LoVo (cell line): ENCODE data around the gene NRL.

ENCODE experiments used
- DNase-seq: peaks from one replicate; pipeline ENCODE4 v3.0.0-alpha.2; 2016; ENCODE audit warnings: low spot score

NRL gene

GRCh38 chr14:24144451-24144850, 29.7 kb upstream of the NRL start:
- no peak for DNase-seq

DNA sequence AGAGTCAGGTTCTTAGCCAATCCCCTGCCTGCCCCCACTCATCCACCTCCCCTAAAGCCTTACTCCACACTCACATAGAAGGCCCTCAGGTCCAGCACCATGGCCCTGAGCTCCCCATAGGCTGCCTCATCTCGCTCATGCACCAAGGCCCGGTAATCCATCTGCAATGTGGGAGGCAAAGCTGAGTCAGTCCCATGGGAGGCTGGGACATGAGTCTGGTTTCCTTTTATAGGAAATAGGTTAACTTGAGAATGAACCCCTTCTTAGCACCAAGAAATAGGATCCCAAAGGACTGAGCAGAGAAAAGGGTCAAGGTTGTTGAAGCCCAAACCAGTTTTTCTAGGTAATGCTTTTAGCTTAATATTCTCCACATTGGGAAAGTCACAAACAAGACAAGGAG, 28.8 kb upstream of the NRL start:
- DNase-seq: no peak

DNA sequence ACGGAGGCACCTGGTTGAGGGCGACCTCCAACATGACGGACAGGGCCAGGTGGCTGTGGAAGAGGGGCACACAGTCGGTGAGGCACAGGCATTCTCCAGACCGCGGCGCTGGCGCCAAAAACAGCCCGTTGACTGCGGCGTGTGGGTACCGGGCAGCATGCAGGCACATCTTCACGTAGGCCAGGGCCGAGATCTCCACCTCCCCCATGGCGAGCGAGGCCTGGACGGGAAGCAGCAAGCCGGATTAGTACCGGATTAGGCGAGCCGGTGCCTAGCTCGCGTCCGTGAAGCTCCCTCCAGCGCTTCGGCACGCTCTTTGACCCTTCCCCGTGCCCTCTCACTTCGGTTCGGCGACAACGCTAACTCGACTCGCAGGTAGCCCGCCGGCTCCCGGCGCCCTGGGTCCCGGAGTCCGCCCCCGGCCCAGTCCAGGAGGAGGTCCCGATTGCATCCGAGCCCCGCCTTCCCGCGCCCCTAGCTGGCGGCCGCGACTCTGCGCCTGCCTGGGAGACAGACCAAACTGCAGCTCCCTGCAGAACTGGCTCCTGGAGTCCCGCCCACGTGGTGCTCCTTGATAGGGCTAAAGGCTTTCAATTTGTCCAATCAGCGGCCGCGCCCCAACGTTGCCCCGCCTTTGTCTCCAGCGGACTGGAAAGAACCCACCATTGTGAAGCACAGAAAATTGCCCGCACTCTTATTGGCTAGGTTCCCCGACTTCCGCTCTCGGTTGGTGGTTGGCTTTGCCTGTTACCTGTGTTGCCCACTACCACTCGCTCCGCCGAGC, 26.5 kb upstream of the NRL start, which contains the start of gene EMC9:
EMC9 (minus strand) TSS at position 495 of the 784 bp plus-strand sequence; CDS start at position 208, 287 bp downstream.
- peak; percentile 99 for DNase-seq

- DNase-seq: peak; percentile 20
Measured at GRCh38 chr14:24139272-24139934, 24.7 kb upstream of the NRL start.

DNA sequence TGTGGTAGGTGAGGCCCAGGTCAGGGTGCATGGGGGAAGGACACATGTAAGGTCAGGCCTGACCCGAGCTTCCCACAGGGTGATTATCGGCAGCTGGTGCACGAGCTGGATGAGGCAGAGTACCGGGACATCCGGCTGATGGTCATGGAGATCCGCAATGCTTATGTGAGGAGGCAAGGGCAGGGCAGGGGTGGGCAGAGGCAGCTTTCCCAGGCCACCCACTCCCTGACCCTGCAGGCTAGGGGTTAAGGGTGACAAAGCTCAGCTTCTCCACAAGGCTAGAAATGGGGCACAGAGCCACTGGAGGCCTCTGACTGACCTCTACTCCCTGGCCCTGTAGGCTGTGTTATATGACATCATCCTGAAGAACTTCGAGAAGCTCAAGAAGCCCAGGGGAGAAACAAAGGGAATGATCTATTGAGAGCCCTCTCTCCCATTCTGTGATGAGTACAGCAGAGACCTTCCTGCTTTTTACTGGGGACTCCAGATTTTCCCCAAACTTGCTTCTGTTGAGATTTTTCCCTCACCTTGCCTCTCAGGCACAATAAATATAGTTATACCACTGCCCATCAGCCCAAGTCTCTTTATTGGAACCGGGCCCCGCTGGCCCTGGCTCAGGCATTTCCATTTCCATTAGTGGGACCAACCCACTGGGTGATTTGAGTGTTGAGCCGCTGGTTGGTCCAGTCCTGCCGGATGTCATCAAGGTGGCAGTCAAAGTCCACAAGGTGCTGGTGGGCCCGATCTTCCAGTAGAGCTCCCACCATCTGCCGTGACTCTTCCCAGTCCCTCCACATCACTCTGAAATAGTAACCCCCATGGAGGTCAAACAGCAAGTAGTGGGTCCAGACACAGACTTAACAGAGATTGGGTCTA, 23.9 kb upstream of the NRL start:
- no peak for DNase-seq

DNA sequence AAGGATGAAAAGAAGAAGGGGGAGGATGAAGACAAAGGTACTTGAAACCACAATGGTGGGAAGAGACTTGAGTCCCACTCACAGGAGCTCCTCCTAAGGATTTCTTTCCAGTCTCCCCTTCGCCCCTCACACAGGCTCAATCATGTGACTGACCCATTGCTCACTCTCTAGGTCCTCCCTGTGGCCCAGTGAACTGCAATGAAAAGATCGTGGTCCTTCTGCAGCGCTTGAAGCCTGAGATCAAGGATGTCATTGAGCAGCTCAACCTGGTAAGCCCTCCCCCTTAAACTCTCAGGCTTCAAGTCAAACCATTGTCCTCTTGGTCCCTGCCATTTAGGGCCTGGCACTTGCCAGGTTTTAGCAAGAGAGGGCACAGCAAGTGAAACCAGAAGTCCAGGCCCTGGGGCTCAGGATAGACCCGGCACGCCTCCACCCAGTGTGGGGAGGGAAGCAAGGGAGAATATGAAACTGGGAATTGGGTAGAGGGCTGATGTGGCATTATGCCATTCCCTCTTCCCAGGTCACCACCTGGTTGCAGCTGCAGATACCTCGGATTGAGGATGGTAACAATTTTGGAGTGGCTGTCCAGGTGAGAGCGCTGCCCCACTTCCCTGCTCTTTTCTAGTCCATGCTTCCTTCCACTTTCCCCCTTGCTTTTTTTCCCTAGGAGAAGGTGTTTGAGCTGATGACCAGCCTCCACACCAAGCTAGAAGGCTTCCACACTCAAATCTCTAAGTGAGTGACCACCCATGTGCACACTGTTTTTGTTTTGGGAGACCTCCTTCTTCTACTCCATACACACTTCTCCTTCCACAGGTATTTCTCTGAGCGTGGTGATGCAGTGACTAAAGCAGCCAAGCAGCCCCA, 23.0 kb upstream of the NRL start:
- DNase-seq: no peak

DNA sequence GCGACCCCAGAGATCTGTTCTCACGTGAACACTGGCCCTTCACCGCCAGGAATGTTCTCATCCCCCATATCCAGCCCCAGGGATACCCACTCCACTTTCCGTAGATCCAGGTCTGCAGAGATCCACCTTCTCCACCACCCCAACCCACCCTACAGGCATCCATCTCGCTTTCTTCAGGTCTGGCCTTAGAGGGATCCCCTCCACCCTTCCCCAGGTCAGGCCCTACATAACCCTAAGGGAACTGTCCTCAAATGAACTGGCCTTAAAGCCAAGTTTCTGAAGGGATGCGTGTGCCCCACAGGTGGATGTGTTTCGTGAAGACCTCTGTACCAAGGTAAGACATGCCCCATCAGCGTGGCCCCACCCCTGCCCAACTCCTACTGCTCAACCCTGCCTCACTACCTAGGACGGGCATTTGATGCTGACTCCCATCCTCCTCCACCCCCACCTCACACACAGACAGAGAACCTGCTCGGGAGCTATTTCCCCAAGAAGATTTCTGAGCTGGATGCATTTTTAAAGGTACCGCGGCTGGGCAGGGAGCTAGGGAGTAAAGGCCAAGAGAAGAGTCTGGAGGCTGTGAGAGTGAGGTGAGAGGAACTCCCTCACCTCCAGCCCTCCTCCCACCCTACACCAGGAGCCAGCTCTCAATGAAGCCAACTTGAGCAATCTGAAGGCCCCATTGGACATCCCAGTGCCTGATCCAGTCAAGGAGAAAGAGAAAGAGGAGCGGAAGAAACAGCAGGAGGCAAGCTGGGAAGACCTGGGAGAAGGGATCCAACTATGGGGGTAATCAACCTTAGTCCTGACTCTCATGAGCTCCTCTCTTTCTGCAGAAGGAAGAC, 22.2 kb upstream of the NRL start:
- DNase-seq: no peak

- peak; percentile 93 for DNase-seq
Measured at GRCh38 chr14:24135834-24136683, 21.3 kb upstream of the NRL start, which contains the start of gene PSME1. Gene PSME1 (plus strand): TSS chr14:24136194. CDS start chr14:24136263, 69 bp downstream.

DNA sequence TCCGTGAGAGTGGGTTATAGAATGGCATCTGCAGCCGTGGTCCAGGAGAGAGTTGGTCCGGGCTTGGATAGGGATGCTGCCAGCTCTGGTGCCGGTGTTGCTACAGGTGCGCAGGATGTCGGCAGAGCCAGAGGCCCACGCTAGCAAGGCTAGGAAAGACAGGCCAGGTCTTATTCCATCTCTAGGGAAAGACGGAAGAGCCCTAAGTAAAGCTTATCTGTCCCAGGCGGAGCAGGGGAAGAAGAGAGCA, 20.8 kb upstream of the NRL start:
- no peak for DNase-seq

DNA sequence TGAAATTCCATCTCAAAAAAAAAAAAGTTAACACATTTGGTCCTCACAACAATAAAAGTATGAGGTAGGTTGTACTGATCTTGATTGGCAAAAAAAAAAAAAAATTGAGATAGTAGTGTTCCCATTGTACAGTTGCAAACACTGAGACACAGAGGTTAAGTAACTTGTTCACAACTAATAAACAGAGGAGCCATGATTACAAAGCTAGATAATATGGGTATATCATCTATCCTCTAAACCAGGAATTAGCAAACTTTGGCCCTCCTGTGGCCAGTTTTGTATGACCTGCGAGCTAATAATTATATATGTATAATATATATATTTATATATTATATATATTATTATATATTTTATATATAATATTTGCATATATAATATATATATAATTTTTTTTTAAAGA, 19.0 kb upstream of the NRL start:
- DNase-seq: no peak

- no peak for DNase-seq
Measured at GRCh38 chr14:24132976-24133375, 18.2 kb upstream of the NRL start.

DNA sequence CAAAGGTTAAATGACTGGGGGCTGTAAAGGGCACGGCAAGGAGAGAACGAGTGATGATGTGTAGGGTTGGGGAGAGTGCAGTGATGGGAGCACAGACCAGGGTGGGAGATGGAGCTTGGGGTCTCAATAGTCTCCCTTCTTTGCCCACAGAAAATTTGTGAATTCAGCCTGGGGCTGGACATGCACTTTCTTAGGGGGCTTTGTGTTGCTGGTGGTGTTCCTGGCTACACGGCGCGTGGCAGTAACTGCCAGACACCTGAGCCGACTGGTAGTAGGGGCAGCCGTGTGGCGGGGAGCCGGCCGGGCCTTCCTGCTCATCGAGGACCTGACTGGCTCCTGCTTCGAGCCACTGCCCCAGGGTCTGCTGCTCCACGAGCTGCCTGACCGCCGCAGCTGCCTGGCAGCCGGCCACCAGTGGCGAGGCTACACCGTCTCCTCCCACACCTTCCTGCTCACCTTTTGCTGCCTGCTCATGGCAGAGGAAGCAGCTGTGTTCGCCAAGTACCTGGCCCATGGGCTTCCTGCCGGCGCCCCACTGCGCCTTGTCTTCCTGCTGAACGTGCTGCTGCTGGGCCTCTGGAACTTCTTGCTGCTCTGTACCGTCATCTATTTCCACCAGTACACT, 17.4 kb upstream of the NRL start:
- DNase-seq: no peak

DNA sequence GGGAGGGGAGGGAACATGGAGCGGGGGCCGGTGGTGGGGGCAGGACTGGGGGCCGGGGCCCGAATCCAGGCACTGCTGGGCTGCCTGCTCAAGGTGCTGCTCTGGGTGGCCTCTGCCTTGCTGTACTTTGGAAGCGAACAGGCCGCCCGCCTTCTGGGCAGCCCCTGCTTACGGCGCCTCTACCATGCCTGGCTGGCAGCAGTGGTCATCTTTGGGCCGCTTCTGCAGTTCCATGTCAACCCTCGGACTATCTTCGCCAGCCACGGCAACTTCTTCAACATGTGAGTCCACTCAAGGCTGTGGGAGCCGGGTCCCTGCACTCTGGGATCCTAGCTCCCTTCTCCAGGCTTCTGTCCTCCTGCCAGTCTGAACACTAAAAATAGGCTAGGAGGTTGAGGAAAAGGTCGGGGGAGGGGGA, 16.8 kb upstream of the NRL start:
- DNase-seq: no peak

DNA sequence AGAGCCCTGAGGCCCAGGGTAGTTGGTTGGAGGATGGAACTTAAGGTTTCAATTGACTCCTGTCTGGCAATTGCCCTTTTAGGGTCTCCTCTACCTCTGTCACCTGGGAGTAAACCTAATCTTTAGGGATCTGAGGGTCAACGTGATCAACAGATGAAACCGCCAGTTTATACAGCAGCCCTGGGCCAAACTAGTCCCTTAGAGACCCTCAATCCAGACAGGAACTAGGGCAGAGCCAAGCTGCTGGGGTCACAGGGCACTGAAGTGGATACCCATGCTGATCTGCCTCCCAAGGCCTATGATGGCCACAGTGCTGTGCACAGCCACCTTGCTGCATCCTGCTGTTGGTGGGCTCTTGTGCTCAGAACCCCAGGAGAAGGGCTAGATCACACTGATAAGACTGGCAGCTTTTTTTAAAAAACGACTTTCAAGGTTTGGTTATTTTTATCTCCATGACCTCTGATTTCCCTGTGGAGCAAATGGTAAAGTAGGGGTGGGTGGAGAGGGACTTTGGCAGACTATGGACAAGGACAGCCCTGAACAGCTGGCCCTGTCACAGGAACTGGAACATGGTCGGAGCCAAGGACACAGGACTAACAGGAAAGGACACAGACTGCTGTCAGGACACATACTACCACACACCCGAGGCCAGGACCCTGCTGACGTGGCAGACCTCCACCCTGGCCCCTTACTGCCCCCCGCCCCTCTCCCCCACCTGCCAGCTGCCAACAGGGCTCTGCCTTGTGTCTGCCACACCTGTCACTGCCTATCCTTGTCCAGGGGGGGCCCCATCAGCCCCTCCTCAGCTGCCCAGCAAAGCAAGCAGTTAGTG, 16.2 kb upstream of the NRL start:
- no peak for DNase-seq

GRCh38 chr14:24130380-24130716, 15.6 kb upstream of the NRL start, which contains the start of gene FITM1:
Gene FITM1 (plus strand): TSS chr14:24130659. CDS start chr14:24131564, 905 bp downstream.
- DNase-seq: no peak

DNA sequence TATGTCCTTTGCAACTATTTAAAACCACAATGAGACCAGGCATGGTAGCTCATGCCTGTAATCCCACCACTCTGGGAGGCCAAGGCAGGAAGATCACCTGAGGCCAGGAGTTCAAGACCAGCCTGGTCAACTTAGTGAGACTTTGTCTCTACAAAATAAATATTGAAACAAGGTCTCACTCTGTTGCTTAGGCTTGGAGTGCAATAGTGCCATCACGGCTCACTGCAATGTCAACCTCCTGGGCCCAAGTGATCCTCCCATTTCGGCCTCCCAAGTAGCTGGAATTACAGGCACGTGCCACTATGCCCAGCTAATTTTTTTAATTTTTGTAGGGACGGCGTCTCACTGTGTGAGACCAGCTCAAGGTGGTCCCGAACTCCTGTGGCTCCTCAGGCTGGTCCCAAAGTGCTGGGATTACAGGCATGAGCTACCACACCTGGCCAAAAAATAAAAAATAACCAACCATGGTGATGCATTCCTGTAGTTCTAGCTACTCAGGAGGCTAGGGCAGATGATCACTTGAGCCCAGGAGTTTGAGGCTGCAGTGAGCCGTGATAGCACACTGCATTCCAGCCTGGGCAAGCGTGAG, 14.8 kb upstream of the NRL start:
- no peak for DNase-seq

- no peak for DNase-seq
Measured at GRCh38 chr14:24127673-24128072, 12.9 kb upstream of the NRL start.

DNA sequence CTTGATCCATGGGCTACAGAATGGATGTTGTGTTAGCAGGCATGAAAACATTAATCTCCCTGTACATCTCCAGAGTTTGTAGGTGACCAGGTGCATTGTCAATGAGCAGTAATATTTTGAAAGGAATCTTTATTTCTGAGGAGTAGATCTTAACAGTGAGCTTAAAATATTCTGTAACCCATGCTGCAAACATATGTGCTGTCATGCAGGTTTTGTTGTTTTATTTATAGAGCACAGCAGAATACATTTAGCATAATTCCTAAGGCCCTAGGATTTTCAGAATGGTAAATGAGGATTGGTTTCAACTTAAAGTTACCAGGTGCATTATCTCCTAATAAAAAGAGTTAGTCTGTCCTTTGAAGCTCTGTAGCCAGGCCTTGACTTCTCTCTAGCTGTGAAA, 12.2 kb upstream of the NRL start:
- no peak for DNase-seq
